Measurements from ENCODE around the gene PPP2R2C. TPM values are rescaled to one million over a fixed set of nuclear protein-coding genes. Genes with fewer than 3 reads are reported as not detected.

PPP2R2C gene
- total RNA-seq, 1 experiment from 2014 or later = 8.1 TPM

DNA sequence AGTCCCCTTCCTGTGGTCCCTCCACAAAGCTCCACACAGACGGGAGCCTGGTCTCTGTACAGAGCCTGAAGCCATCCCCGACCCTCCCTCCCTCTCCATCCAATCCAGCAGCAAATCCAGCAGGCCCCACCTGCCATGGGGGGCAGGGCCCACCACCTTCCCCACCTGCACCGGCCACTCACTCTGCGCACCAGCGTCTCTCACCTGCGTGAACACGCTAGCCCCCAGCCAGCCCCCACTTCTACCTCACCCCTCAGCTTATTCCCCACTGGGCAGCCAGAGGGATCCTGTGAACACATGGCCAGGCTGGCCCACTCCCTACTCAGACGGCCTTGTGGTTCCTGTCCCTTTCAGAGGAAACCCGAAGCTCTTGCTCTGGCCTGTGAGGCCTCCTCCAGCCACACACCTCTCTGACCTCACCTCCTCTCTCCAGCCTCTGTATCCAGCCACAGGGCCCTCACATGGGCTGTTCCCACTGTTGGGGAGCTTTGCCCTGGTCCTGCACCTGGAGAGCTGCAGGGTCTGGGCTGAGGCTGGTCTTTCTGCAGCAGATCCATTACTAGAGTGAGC, 131.9 kb downstream of the PPP2R2C start:
- no CpG with 5 or more reads among the region's 9 CpGs for WGBS (ENCODE audit: extremely low coverage, insufficient read length, low lambda C conversion rate)
- TF ChIP-seq, protein P1, sequence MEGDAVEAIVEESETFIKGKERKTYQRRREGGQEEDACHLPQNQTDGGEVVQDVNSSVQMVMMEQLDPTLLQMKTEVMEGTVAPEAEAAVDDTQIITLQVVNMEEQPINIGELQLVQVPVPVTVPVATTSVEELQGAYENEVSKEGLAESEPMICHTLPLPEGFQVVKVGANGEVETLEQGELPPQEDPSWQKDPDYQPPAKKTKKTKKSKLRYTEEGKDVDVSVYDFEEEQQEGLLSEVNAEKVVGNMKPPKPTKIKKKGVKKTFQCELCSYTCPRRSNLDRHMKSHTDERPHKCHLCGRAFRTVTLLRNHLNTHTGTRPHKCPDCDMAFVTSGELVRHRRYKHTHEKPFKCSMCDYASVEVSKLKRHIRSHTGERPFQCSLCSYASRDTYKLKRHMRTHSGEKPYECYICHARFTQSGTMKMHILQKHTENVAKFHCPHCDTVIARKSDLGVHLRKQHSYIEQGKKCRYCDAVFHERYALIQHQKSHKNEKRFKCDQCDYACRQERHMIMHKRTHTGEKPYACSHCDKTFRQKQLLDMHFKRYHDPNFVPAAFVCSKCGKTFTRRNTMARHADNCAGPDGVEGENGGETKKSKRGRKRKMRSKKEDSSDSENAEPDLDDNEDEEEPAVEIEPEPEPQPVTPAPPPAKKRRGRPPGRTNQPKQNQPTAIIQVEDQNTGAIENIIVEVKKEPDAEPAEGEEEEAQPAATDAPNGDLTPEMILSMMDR (conservative IDR thresholded peaks at IDR 0.05) = no peak
- Histone ChIP-seq H3K27ac (ENCODE audit: insufficient read length, low read depth, low read length) (no peak overlapping the region), H3K79me2 (ENCODE audit: insufficient read depth, low read length) (no peaks in the 10 kb centered on the region), H3K18ac (ENCODE audit: insufficient read length, low read depth, low read length) (no peak overlapping the region), H3K79me1 (ENCODE audit: insufficient read depth, low read depth, low read length, poor library complexity, severe bottlenecking) (no peaks in the 10 kb centered on the region), H2BK20ac (ENCODE audit: low read depth, low read length, poor library complexity, severe bottlenecking) (no peak overlapping the region), H2AFZ (ENCODE audit: low read length) (no peak overlapping the region), H2BK5ac (ENCODE audit: insufficient read length, low read length) (no peak overlapping the region), H3K27me3 (ENCODE audit: insufficient read depth, low read length) (no peaks in the 10 kb centered on the region), H2BK120ac (ENCODE audit: low read depth, low read length, poor library complexity, severe bottlenecking) (no peak overlapping the region), H4K20me1 (ENCODE audit: control insufficient read depth, insufficient read depth, insufficient read length) (no peaks in the 10 kb centered on the region), H3K23ac (ENCODE audit: insufficient read length, low read depth, low read length) (no peak overlapping the region), H4K91ac (ENCODE audit: insufficient read length, low read depth, low read length) (no peak overlapping the region), H3K9ac (ENCODE audit: extremely low read depth, insufficient read length, low read length) (no peak overlapping the region), H3K14ac (ENCODE audit: insufficient read depth, low read length) (peak overlapping the region; percentile 8; the same call in 1 of the 2 replicates), H2BK15ac (ENCODE audit: low read depth, low read length) (no peak overlapping the region), H4K5ac (ENCODE audit: insufficient read length, low read depth, low read length) (no peak overlapping the region), H4K8ac (replicated peaks; ENCODE audit: insufficient read length, low read depth, low read length) (no peak overlapping the region), H3K9me3 (ENCODE audit: control insufficient read depth, low read depth, low read length) (no peaks in the 10 kb centered on the region), H3K4me1 (ENCODE audit: insufficient read depth, low read length) (no peaks in the 10 kb centered on the region; the same call in 1 of the 2 replicates), H2AK5ac (ENCODE audit: insufficient read length, low read length) (no peak overlapping the region), H2BK12ac (ENCODE audit: insufficient read length, low read depth, low read length) (no peak overlapping the region), H3K4me2 (ENCODE audit: insufficient read depth, insufficient read length, low read length) (no peak overlapping the region), H3K56ac (ENCODE audit: insufficient read length, low read depth, low read length) (no peak overlapping the region), H3T11ph (ENCODE audit: low read length) (no peak overlapping the region), H3K4ac (ENCODE audit: low read depth, low read length) (no peak overlapping the region), H3K23me2 (ENCODE audit: insufficient read length, low read depth, low read length, poor library complexity, severe bottlenecking) (peaks cover 3% of the 10 kb centered on the region)
- H3K27ac Mint-ChIP-seq = 0 out of 7 replicates have a peak overlapping the region, but pooled peaks of 1 of the 3 experiments have one; percentile 10
- H3K9me3 Mint-ChIP-seq = no peaks in the 10 kb centered on the region; a peak in 1 of 5 replicates
- H3K4me1 Mint-ChIP-seq = peaks cover 14 to 35% of the 10 kb centered on the region in 2 experiments
- no peak overlapping the region for H3K4me3 Mint-ChIP-seq
- DNase-seq = no peak
- H3K36me3 Mint-ChIP-seq (ENCODE audit: insufficient read depth in 1 of 3, low read depth in 3 of 3) = no peaks in the 10 kb centered on the region
- peaks cover 13% of the 10 kb centered on the region for H3K27me3 Mint-ChIP-seq (ENCODE audit: low read depth)

All from H9 (cell line).